SK-N-SH (cell line): ENCODE data around the gene MAP2. TPM values are rescaled to one million over a fixed set of nuclear protein-coding genes. Genes with fewer than 3 reads are reported as not detected.

Experiments
- CTCF ChIA-PET: fragments of 300-600, 350-600 bp; formaldehyde crosslinking; extraction: SDS; loops from one replicate; lab custom pipeline; 2021; lab: Yijun Ruan, JAX
- POLR2A ChIA-PET: fragments of 350-600 bp; sonication (Branson Sonifier 250); formaldehyde crosslinking; extraction: SDS; loops from one replicate; lab custom pipeline; 2020; ENCODE audit warnings: antibody characterized with exemption, inconsistent platforms; lab: Yijun Ruan, JAX
- DNase-seq: peaks from one replicate; pipeline ENCODE4 v3.0.0; 2012
- H2AFZ ChIP-seq: fragments of 200-600 bp; sonication (generic); 2 replicates; pipeline ENCODE4 v1.8.1; 2016; ENCODE audit warnings: antibody characterized with exemption, mild to moderate bottlenecking, low read depth
- H3F3A ChIP-seq: fragments of 200-600 bp; sonication (generic); replicated peaks from 2 replicates; pipeline ENCODE3; 2016; ENCODE audit warnings: antibody characterized with exemption, mild to moderate bottlenecking; ENCODE audit not compliant: insufficient read depth
- H3K27ac ChIP-seq, 2 experiments: fragments of 200-500 bp in 1 of 2; fragments of 200-600 bp in 1 of 2; sonication (Bioruptor generic) in 1 of 2; sonication (generic), shearing (Covaris generic) in 1 of 2; 2 replicates each; pipeline versions ENCODE4 v1.5.1 to v1.6.1; 2014 to 2016; ENCODE audit warnings: low read depth in 2 of 2, inconsistent platforms in 1 of 2, low read length in 1 of 2, mild to moderate bottlenecking in 1 of 2, mixed read lengths in 1 of 2
- H3K27me3 ChIP-seq: fragments of 200-600 bp; sonication (generic), shearing (Covaris generic); 2 replicates; pipeline ENCODE4 v1.6.1; 2016; ENCODE audit warnings: mixed run types; ENCODE audit not compliant: insufficient read depth
- H3K36me3 ChIP-seq, 2 experiments: fragments of 200-500 bp in 1 of 2; fragments of 200-600 bp in 1 of 2; sonication (Bioruptor generic) in 1 of 2; sonication (generic) in 1 of 2; replicated peaks in 1 of 2; 2 replicates each; pipeline versions ENCODE3 to v1.5.1; 2014 to 2016; ENCODE audit warnings: low read length in 1 of 2, mild to moderate bottlenecking in 1 of 2; ENCODE audit not compliant: insufficient read depth in 2 of 2, control insufficient read depth in 1 of 2
- H3K4me1 ChIP-seq, 2 experiments: fragments of 200-500 bp in 1 of 2; fragments of 200-600 bp in 1 of 2; sonication (Bioruptor generic) in 1 of 2; sonication (generic), shearing (Covaris generic) in 1 of 2; 2 replicates each; pipeline versions ENCODE4 v1.5.1 to v1.6.1; 2014 to 2016; ENCODE audit warnings: low read depth in 1 of 2, low read length in 1 of 2, mixed run types in 1 of 2; ENCODE audit not compliant: insufficient read depth in 2 of 2, control insufficient read depth in 1 of 2
- H3K4me2 ChIP-seq: fragments of 200-600 bp; sonication (generic), shearing (Covaris generic); 2 replicates; pipeline ENCODE4 v1.6.1; 2017; ENCODE audit warnings: mixed run types
- H3K4me3 ChIP-seq, 2 experiments: fragments of 200-500 bp in 1 of 2; fragments of 200-600 bp in 1 of 2; sonication (Bioruptor generic) in 1 of 2; sonication (generic), shearing (Covaris generic) in 1 of 2; 2 replicates each; pipeline versions ENCODE4 v1.5.1 to v1.8.1; 2014 to 2016; ENCODE audit warnings: low read depth in 2 of 2, inconsistent platforms in 1 of 2, low read length in 1 of 2, mild to moderate bottlenecking in 1 of 2, mixed read lengths in 1 of 2, moderate library complexity in 1 of 2
- H3K79me2 ChIP-seq: fragments of 200-600 bp; sonication (generic); 2 replicates; pipeline ENCODE4 v1.8.1; 2017; ENCODE audit warnings: mild to moderate bottlenecking; ENCODE audit not compliant: insufficient read depth
- H3K9ac ChIP-seq: fragments of 200-600 bp; sonication (generic); 2 replicates; pipeline ENCODE4 v1.6.1; 2017; ENCODE audit warnings: mixed run types
- H3K9me2 ChIP-seq: fragments of 200-600 bp; sonication (generic); 2 replicates; pipeline ENCODE4 v1.6.1; 2017; ENCODE audit warnings: mixed run types
- H3K9me3 ChIP-seq: fragments of 200-600 bp; sonication (generic); 2 replicates; pipeline ENCODE4 v1.6.1; 2017; ENCODE audit warnings: mixed run types, mild to moderate bottlenecking, moderate library complexity
- H4K20me1 ChIP-seq: fragments of 200-600 bp; sonication (generic); 2 replicates; pipeline ENCODE4 v1.6.1; 2017; ENCODE audit warnings: mild to moderate bottlenecking, mixed run types; ENCODE audit not compliant: insufficient read depth
- CHD2 ChIP-seq: fragments of 150-350 bp; IDR thresholded peaks from 2 replicates; pipeline ENCODE4 v1.6.1; 2018; ENCODE audit warnings: low read length; ENCODE audit not compliant: partially characterized antibody
- FOSL2 ChIP-seq: IDR thresholded peaks from 2 replicates; pipeline ENCODE4 v1.4.0; 2012; ENCODE audit warnings: low read depth, mild to moderate bottlenecking, moderate library complexity, borderline replicate concordance
- GABPA ChIP-seq: IDR thresholded peaks from 2 replicates; pipeline ENCODE4 v1.4.0; 2012; ENCODE audit warnings: low read depth, mild to moderate bottlenecking
- GATA2 ChIP-seq: sonication (generic); formaldehyde crosslinking; IDR thresholded peaks from 2 replicates; pipeline ENCODE4 v1.5.0; 2020; ENCODE audit warnings: mild to moderate bottlenecking, missing genetic modification reagents
- IRF3 ChIP-seq: fragments of 150-350 bp; IDR thresholded peaks from 2 replicates; pipeline ENCODE4 v1.6.1; 2016; ENCODE audit warnings: mild to moderate bottlenecking, low read depth, low read length
- MXI1 ChIP-seq: IDR thresholded peaks from 2 replicates; pipeline ENCODE4 v1.6.1; 2012; ENCODE audit warnings: mild to moderate bottlenecking, low read depth, low read length, improper control_type of control experiment
- RCOR1 ChIP-seq: fragments of 150-350 bp; IDR thresholded peaks from 2 replicates; pipeline ENCODE4 v1.6.1; 2017; ENCODE audit warnings: antibody characterized with exemption, low read length
- RFX5 ChIP-seq: IDR thresholded peaks from 2 replicates; pipeline ENCODE4 v1.6.1; 2012; ENCODE audit warnings: mild to moderate bottlenecking, improper control_type of control experiment, low read length
- TCF12 ChIP-seq: IDR thresholded peaks from 2 replicates; pipeline ENCODE4 v1.4.0; 2012
- TEAD4 ChIP-seq: IDR thresholded peaks from 2 replicates; pipeline ENCODE4 v1.4.0; 2012; ENCODE audit warnings: mild to moderate bottlenecking, borderline replicate concordance; ENCODE audit not compliant: insufficient read depth
- WGBS: methylation state at CpG from one replicate; pipeline ENCODE4 v1.1.6; 2017; ENCODE audit warnings: low lambda C conversion rate; 5-methylcytosine and 5-hydroxymethylcytosine counted together
- polyA plus RNA-seq, 3 experiments: library from polyadenylated mRNA; depleted of rRNA; stranded (reverse); fragments of >200 nt; gene quantifications; 2 replicates each; pipeline ENCODE4 v1.2.3, GENCODE V29; 2012
- TF ChIP-seq, protein P1 (sequence below): fragments of 200-600 bp; sonication (generic); IDR thresholded peaks from 2 replicates; pipeline ENCODE4 v1.6.1; 2017; ENCODE audit warnings: antibody characterized with exemption, mild to moderate bottlenecking, moderate library complexity
- TF ChIP-seq, protein P2 (sequence below): IDR thresholded peaks from 2 replicates; pipeline ENCODE4 v1.4.0; 2012; ENCODE audit warnings: low read depth, borderline replicate concordance
- TF ChIP-seq, protein P3 (sequence below): IDR thresholded peaks from 2 replicates; pipeline ENCODE4; 2012
- TF ChIP-seq, protein P4 (sequence below): fragments of 150-350 bp; IDR thresholded peaks from 2 replicates; pipeline ENCODE4 v1.6.1; 2017; ENCODE audit warnings: antibody characterized with exemption, low read length, low read depth, borderline replicate concordance

The MAP2 gene
- polyA plus RNA-seq, 1 of the 3 experiments (the other 2 are of a cell fraction): 7.8 TPM

GRCh38 chr2:209579230-209579749 is 155.4 kb downstream of the MAP2 start (continued):
- TF ChIP-seq, protein P1, sequence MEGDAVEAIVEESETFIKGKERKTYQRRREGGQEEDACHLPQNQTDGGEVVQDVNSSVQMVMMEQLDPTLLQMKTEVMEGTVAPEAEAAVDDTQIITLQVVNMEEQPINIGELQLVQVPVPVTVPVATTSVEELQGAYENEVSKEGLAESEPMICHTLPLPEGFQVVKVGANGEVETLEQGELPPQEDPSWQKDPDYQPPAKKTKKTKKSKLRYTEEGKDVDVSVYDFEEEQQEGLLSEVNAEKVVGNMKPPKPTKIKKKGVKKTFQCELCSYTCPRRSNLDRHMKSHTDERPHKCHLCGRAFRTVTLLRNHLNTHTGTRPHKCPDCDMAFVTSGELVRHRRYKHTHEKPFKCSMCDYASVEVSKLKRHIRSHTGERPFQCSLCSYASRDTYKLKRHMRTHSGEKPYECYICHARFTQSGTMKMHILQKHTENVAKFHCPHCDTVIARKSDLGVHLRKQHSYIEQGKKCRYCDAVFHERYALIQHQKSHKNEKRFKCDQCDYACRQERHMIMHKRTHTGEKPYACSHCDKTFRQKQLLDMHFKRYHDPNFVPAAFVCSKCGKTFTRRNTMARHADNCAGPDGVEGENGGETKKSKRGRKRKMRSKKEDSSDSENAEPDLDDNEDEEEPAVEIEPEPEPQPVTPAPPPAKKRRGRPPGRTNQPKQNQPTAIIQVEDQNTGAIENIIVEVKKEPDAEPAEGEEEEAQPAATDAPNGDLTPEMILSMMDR: no peak
- TF ChIP-seq FOSL2 (no peak), IRF3 (no peak), GATA2 (CRISPR knock-in tag) (peak; percentile 12; the same call in 1 of the 2 replicates), GABPA (no peak), RFX5 (no peak), MXI1 (no peak)

DNA sequence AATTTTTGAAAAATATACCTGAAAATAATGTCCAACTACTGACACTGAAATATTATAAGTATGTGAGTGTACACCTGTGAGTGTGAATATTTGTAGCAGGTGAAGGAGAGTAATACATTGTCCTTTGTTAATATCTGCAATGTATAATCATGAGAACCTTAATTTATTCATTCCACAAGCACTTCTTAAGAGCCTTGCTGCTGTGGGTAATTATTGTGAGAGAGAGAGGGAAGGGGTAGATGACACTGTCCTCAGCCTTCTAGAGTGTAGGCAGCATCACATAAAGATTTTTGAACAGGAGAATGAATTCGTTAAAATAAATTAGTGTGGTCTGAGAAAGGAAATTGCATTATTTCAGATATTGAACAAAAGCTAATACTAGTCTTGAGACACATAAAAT is 157.2 kb downstream of the MAP2 start:
- H3K9ac ChIP-seq: no peak overlapping the region
- no peaks in the 10 kb centered on the region for H3K27me3 ChIP-seq
- DNase-seq: no peak
- TF ChIP-seq CHD2 (no peak), RCOR1 (no peak), GABPA (no peak), TEAD4 (no peak), TCF12 (no peak)
- TF ChIP-seq, protein P2, sequence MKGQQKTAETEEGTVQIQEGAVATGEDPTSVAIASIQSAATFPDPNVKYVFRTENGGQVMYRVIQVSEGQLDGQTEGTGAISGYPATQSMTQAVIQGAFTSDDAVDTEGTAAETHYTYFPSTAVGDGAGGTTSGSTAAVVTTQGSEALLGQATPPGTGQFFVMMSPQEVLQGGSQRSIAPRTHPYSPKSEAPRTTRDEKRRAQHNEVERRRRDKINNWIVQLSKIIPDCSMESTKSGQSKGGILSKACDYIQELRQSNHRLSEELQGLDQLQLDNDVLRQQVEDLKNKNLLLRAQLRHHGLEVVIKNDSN: no peak
- TF ChIP-seq, protein P3, sequence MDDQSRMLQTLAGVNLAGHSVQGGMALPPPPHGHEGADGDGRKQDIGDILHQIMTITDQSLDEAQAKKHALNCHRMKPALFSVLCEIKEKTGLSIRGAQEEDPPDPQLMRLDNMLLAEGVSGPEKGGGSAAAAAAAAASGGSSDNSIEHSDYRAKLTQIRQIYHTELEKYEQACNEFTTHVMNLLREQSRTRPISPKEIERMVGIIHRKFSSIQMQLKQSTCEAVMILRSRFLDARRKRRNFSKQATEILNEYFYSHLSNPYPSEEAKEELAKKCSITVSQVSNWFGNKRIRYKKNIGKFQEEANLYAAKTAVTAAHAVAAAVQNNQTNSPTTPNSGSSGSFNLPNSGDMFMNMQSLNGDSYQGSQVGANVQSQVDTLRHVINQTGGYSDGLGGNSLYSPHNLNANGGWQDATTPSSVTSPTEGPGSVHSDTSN: no peak
- TF ChIP-seq, protein P4, sequence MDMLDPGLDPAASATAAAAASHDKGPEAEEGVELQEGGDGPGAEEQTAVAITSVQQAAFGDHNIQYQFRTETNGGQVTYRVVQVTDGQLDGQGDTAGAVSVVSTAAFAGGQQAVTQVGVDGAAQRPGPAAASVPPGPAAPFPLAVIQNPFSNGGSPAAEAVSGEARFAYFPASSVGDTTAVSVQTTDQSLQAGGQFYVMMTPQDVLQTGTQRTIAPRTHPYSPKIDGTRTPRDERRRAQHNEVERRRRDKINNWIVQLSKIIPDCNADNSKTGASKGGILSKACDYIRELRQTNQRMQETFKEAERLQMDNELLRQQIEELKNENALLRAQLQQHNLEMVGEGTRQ: no peak
- TF ChIP-seq, protein P1: no peak
- H3K4me2 ChIP-seq: no peak overlapping the region
- CTCF ChIA-PET: no interaction called here
- POLR2A ChIA-PET: no interaction called here
- no peaks in the 10 kb centered on the region for H3K9me2 ChIP-seq
- peaks cover 4 to 14% of the 10 kb centered on the region in 2 experiments; a peak in 3 of 4 replicates for H3K4me1 ChIP-seq
- no peak overlapping the region for H3K27ac ChIP-seq
- H3K79me2 ChIP-seq: no peaks in the 10 kb centered on the region
- no peak overlapping the region for H3K4me3 ChIP-seq
- no peak overlapping the region for H2AFZ ChIP-seq
- peaks cover 0 to 2% of the 10 kb centered on the region in 2 experiments for H3K36me3 ChIP-seq
- H4K20me1 ChIP-seq: no peaks in the 10 kb centered on the region
- H3F3A ChIP-seq: no peaks in the 10 kb centered on the region
- WGBS: 77% methylated on average over 1 of the region's 1 CpG
- H3K9me3 ChIP-seq: no peaks in the 10 kb centered on the region
